Measurements from ENCODE around the gene FILIP1L. TPM values are rescaled to one million over a fixed set of nuclear protein-coding genes. Genes with fewer than 3 reads are reported as not detected.

Gene FILIP1L
- total RNA-seq, 4 donors from 2014 or later: 31.3 to 64.0 (median 46.5) TPM

DNA sequence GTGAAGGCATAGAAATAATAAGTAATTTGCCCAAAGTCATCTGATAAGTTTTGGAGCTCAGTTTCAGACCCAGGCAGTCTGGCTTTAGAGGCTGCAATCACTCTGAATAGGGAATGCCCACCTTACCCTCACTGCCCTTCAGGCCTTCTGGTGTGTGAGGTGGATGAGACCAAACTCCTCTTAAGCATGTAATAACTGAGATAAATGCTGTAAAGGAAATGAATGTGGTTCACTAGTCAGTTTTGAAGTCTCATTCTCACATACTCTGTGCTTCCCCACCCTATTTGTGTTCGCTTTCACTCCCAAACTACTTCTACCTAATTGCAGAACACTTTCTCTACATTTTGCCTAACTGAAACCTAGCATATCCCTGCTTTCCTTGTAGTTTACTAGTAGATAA is 144.1 kb downstream of the FILIP1L start:
- DNase-seq (ENCODE audit: low spot score): no peak
- TF ChIP-seq, protein P1, sequence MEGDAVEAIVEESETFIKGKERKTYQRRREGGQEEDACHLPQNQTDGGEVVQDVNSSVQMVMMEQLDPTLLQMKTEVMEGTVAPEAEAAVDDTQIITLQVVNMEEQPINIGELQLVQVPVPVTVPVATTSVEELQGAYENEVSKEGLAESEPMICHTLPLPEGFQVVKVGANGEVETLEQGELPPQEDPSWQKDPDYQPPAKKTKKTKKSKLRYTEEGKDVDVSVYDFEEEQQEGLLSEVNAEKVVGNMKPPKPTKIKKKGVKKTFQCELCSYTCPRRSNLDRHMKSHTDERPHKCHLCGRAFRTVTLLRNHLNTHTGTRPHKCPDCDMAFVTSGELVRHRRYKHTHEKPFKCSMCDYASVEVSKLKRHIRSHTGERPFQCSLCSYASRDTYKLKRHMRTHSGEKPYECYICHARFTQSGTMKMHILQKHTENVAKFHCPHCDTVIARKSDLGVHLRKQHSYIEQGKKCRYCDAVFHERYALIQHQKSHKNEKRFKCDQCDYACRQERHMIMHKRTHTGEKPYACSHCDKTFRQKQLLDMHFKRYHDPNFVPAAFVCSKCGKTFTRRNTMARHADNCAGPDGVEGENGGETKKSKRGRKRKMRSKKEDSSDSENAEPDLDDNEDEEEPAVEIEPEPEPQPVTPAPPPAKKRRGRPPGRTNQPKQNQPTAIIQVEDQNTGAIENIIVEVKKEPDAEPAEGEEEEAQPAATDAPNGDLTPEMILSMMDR (IDR thresholded peaks at IDR 0.05): no peak
- ATAC-seq (ENCODE audit: low FRiP score): no peak

DNA sequence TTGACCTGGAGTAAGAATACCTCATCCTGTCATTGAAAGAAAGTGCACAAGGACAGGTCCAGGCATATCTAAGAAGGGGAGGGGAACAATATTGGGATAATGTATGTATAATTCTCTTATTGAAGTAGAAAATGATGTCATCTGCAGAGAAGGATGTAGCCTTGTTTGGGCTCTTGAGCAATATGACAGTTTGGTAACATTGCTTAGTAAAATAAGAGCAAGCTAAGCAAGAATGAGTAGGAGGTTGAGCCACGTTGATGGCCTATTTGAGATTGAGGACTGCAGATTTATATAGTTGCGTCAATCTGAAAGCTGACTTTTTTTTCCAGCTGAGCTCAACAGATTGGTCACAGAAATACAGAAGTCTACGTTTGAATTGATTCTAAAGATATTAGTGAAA is 145.2 kb downstream of the FILIP1L start:
- ATAC-seq (ENCODE audit: low FRiP score) (no peak), DNase-seq (ENCODE audit: low spot score) (no peak)
- TF ChIP-seq, protein P1 (IDR thresholded peaks at IDR 0.05): no peak

DNA sequence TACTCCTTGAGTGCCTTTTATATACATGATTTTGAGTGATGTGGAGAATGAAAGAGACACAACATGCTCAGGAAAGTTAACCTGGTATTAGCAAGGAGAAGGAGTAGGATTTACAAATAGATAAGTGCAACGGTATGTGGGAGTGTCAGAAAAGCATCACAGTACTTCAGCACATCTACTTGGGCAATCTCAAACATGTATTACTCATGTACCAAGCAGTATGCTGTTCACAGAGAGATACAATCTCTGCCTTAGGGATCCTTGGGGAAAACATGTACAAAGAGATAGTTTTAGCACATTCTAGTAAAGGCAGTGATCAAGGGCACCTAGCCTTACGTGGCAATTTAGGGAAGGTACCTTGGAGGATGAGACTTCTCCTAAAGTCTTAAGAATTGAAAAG is 146.5 kb downstream of the FILIP1L start:
- ATAC-seq (ENCODE audit: low FRiP score) (peak; percentile 66), DNase-seq (ENCODE audit: low spot score) (no peak)
- TF ChIP-seq, protein P1 (IDR thresholded peaks at IDR 0.05): no peak

DNA sequence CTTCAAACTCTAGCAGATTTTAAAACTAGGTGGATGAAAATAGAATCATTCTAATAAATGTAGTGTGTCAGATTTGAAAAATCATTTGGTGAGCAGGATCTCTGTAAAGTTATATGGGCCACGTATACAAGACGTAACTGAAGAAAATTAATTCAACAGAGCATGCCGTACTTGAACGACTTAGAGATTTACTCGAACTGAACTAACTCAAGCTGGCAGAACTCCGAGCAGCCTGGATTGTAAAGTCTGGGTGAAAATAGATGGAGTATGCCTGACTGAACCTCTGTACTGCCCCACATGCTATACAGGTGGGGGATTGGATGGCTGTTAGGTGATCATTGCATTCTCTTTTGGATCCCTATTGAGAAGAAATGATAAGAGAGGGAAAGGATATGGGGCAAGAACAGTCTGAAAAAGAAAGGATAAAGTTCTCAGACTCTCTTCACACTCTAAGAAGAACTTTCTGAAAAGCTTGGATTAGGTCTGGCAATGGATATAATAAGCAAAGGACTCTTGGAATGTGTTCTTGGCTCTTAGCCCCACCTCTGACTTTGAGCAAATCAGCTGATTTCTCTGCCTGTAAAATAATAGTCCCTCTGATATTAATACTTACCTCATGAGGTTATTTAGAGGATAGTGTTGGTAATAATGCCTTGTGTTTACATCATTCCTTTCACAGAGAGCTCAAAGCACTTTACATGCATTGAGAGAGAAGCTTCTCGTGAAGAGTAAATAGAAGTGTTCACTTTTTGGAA is 147.5 kb downstream of the FILIP1L start:
- ATAC-seq (ENCODE audit: low FRiP score): no peak
- TF ChIP-seq, protein P1 (IDR thresholded peaks at IDR 0.05): no peak
- DNase-seq (ENCODE audit: low spot score): no peak

DNA sequence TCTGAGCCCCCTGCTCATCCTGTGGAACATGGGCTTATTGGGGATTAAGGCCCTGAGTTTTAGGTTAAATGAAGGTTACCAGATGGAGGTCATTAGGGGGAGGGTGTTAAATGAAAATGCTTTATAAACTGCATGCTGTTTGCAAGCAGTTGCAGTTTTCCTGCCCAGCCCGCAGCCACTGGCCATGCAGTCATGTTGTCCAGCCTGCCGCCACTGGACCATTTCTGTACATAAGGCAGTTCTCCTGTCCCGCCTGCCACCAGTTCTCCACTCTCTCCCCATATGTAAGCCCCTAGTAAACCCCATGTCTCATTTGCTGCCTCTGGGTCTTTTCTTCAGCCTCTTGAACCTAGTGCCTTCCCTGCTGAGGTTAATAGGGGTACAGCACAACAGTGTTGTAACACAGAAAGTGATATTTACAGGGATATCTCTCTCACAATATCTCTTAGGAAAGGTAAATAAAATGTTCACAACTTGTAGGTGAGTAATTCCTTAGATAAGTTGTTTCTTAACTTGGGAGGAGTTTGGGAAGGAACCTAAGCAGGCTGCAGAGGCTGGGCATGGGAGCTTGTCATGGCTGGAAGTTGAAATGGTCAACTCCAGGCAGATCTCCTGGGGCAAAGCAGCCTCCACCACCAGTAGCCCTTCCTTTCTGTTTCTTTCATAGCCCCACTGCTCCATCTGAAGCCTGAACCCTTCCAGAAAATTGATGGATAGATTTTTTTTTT is 148.5 kb downstream of the FILIP1L start:
- ATAC-seq (ENCODE audit: low FRiP score) (peak; percentile 14), DNase-seq (ENCODE audit: low spot score) (no peak)
- TF ChIP-seq, protein P1 (IDR thresholded peaks at IDR 0.05): no peak

DNA sequence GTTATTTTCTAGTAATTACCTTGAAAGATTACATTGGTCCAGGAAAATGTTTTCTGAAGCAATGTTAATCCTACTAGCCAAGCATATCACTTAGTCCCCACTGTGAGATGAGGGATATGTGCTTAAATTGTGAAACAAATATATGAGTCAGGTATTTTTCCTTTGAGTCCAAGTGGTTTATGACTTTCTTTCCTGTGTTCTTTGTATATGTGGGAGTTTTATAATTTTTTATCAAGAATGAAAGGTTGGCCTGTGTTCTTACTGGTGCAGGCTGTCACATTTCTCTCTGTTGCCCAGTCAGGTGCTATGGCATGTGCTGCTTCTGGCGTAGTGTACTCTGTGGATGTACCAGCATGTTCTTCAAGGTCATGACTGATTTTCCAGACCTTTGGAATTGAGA is 149.2 kb downstream of the FILIP1L start:
- ATAC-seq (ENCODE audit: low FRiP score) (peak; percentile 85), DNase-seq (ENCODE audit: low spot score) (no peak)
- TF ChIP-seq, protein P1 (IDR thresholded peaks at IDR 0.05): no peak

Measured in omental fat pad (tissue), 4 donors.